D721Med (cell line): ENCODE measurements around the gene LUZP1.

Experiments
- DNase-seq: peaks from one replicate; pipeline ENCODE4 v3.0.0; 2011; ENCODE audit warnings: low spot score; ENCODE audit not compliant: insufficient read length
- FAIRE-seq: peaks from 2 replicates; lab custom pipeline; 2011; peaks lifted over from hg19 to GRCh38; lab: Jason Lieb, UNC
- CTCF ChIP-seq: IDR thresholded peaks from 2 replicates; pipeline ENCODE4 v1.5.1; 2012; ENCODE audit warnings: mild to moderate bottlenecking, control low read depth; ENCODE audit not compliant: insufficient read depth; ENCODE audit errors: missing control alignments

The LUZP1 gene

GRCh38 chr1:23085696-23086095, 83.0 kb downstream of the LUZP1 start:
- FAIRE-seq = no peak
- TF ChIP-seq CTCF = no peak
- no peak for DNase-seq

- DNase-seq = no peak
- TF ChIP-seq CTCF = no peak
- FAIRE-seq = no peak
These were observed 83.8 kb downstream of the LUZP1 start for GRCh38 chr1:23084880-23085279.

GRCh38 chr1:23083714-23084480, 84.8 kb downstream of the LUZP1 start:
- no peak for FAIRE-seq
- DNase-seq = no peak
- TF ChIP-seq CTCF = no peak

GRCh38 chr1:23081376-23081775, 87.3 kb downstream of the LUZP1 start:
- DNase-seq (no peak), FAIRE-seq (no peak)
- TF ChIP-seq CTCF = no peak

- DNase-seq (no peak), FAIRE-seq (no peak)
- TF ChIP-seq CTCF = no peak
These were observed 87.8 kb downstream of the LUZP1 start for GRCh38 chr1:23080885-23081284.

GRCh38 chr1:23079025-23079424, 89.6 kb downstream of the LUZP1 start:
- FAIRE-seq (no peak), DNase-seq (no peak)
- TF ChIP-seq CTCF = no peak

GRCh38 chr1:23074012-23074411, 94.6 kb downstream of the LUZP1 start:
- no peak for TF ChIP-seq CTCF
- FAIRE-seq = no peak

More at GRCh38 chr1:23074012-23074411, 94.6 kb downstream of the LUZP1 start:
- DNase-seq = no peak
